Neural cell (in vitro differentiated cells): Measurements from ENCODE around the gene AGO3.

ENCODE experiments used
- EZH2 ChIP-seq: fragments of 200-600, 300-800 bp; shearing (Covaris generic), sonication (generic); IDR thresholded peaks from 2 replicates; pipeline ENCODE4 v1.6.1; 2014; ENCODE audit warnings: antibody characterized with exemption, low read length, borderline replicate concordance, mild to moderate bottlenecking; ENCODE audit not compliant: insufficient read depth, poor library complexity, severe bottlenecking
- RAD21 ChIP-seq: fragments of 450-650 bp; conservative IDR thresholded peaks from 2 replicates; pipeline ENCODE4 v1.6.1; 2014; ENCODE audit warnings: antibody characterized with exemption, mild to moderate bottlenecking, moderate library complexity
- TF ChIP-seq, protein P1 (sequence below): fragments of 450-650 bp; IDR thresholded peaks from 2 replicates; pipeline ENCODE4 v1.5.1; 2014; ENCODE audit warnings: antibody characterized with exemption, mild to moderate bottlenecking, moderate library complexity; ENCODE audit not compliant: poor library complexity, severe bottlenecking

DNA sequence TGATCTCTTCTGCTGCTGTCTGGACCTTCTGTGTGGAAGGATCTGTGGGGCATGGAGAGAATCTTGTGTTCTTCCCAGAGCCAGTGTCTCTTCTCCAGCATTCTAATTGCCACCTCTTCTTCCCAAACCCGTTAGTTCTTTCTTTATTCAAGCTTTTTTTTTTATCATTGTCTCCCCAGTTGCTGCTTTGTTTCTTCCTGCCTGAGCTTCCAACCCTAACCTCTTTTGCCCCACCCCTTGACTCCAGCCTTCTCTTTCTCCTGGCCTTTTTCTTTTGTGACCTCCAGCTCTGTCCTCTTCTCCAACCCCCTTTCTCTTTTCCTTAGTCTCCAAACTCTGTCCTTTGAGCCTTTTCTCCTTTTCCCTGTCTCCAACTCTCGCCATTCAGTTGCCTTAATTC, 43.4 kb upstream of the AGO3 start:
- TF ChIP-seq, protein P1, sequence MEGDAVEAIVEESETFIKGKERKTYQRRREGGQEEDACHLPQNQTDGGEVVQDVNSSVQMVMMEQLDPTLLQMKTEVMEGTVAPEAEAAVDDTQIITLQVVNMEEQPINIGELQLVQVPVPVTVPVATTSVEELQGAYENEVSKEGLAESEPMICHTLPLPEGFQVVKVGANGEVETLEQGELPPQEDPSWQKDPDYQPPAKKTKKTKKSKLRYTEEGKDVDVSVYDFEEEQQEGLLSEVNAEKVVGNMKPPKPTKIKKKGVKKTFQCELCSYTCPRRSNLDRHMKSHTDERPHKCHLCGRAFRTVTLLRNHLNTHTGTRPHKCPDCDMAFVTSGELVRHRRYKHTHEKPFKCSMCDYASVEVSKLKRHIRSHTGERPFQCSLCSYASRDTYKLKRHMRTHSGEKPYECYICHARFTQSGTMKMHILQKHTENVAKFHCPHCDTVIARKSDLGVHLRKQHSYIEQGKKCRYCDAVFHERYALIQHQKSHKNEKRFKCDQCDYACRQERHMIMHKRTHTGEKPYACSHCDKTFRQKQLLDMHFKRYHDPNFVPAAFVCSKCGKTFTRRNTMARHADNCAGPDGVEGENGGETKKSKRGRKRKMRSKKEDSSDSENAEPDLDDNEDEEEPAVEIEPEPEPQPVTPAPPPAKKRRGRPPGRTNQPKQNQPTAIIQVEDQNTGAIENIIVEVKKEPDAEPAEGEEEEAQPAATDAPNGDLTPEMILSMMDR: no peak
- TF ChIP-seq RAD21 (no peak), EZH2 (no peak)
